IMR-90 (cell line): ENCODE data around the gene OTOR. TPM values are rescaled to one million over a fixed set of nuclear protein-coding genes. Genes with fewer than 3 reads are reported as not detected.

Experiments used
- ATAC-seq: fragments of 200-7000 bp; cut with Tn5 transposase; 2 replicates; pipeline ENCODE4 v1.9.1; 2020; ENCODE audit warnings: low read depth, mild to moderate bottlenecking, moderate library complexity
- BruUV-seq: library from RNA; stranded (reverse); fragments of 400-500 nt; replicated peaks from 2 replicates; lab custom pipeline; 2021; lab: Mats Ljungman, UMichigan
- CTCF ChIA-PET: fragments of 300-600 bp; formaldehyde crosslinking; extraction: SDS; loops from one replicate; lab custom pipeline; 2021; ENCODE audit warnings: antibody characterized with exemption; lab: Yijun Ruan, JAX
- POLR2A ChIA-PET: fragments of 300-600 bp; sonication (Branson Sonifier 250); formaldehyde crosslinking; loops from one replicate; lab custom pipeline; 2022; ENCODE audit warnings: antibody characterized with exemption; ENCODE audit not compliant: unreplicated experiment; lab: Charles Lee
- DNase-seq: peaks from one replicate; pipeline ENCODE4 v3.0.0; 2013
- H2AFZ ChIP-seq: replicated peaks from 2 replicates; pipeline ENCODE3; 2013; ENCODE audit warnings: low read length, mild to moderate bottlenecking; ENCODE audit not compliant: poor library complexity
- H2AK5ac ChIP-seq: 2 replicates; pipeline ENCODE4 v1.6.1; 2013; ENCODE audit warnings: low read depth, low read length, inconsistent platforms
- H2AK9ac ChIP-seq: replicated peaks from 2 replicates; pipeline ENCODE3; 2013; ENCODE audit warnings: mild to moderate bottlenecking, low read depth, low read length, moderate library complexity; ENCODE audit not compliant: poor library complexity
- H2BK120ac ChIP-seq: 2 replicates; pipeline ENCODE4 v1.6.1; 2013; ENCODE audit warnings: low read depth, low read length, inconsistent platforms
- H2BK15ac ChIP-seq: 3 replicates; pipeline ENCODE4 v1.6.1; 2013; ENCODE audit warnings: low read depth, low read length, inconsistent platforms
- H2BK20ac ChIP-seq: 2 replicates; pipeline ENCODE4 v1.6.1; 2013; ENCODE audit warnings: low read depth, mild to moderate bottlenecking, inconsistent platforms, low read length, moderate library complexity
- H2BK5ac ChIP-seq: 2 replicates; pipeline ENCODE4 v1.6.1; 2013; ENCODE audit warnings: mild to moderate bottlenecking, low read depth, low read length, inconsistent platforms; ENCODE audit not compliant: poor library complexity, severe bottlenecking
- H3K14ac ChIP-seq: replicated peaks from 2 replicates; pipeline ENCODE4 v1.6.1; 2013; ENCODE audit warnings: low read depth, low read length, inconsistent platforms
- H3K18ac ChIP-seq: 2 replicates; pipeline ENCODE4 v1.6.1; 2013; ENCODE audit warnings: low read depth, low read length, control low read depth
- H3K23ac ChIP-seq: 2 replicates; pipeline ENCODE4 v1.6.1; 2013; ENCODE audit warnings: low read depth, low read length, inconsistent platforms
- H3K27ac ChIP-seq: 2 replicates; pipeline ENCODE4 v1.5.1; 2013; ENCODE audit warnings: mild to moderate bottlenecking, control low read depth, low read length; ENCODE audit not compliant: insufficient read depth
- H3K27me3 ChIP-seq: 2 replicates; pipeline ENCODE4 v1.6.1; 2013; ENCODE audit warnings: low read length; ENCODE audit not compliant: control insufficient read depth, insufficient read depth
- H3K36me3 ChIP-seq: 2 replicates; pipeline ENCODE4 v1.6.1; 2013; ENCODE audit warnings: low read length, mixed read lengths; ENCODE audit not compliant: control insufficient read depth, insufficient read depth
- H3K4ac ChIP-seq: 2 replicates; pipeline ENCODE4 v1.6.1; 2013; ENCODE audit warnings: low read depth, low read length, inconsistent platforms
- H3K4me1 ChIP-seq: 2 replicates; pipeline ENCODE4 v1.6.1; 2013; ENCODE audit warnings: low read length, mixed read lengths; ENCODE audit not compliant: control insufficient read depth, insufficient read depth
- H3K4me2 ChIP-seq: 2 replicates; pipeline ENCODE4 v1.6.1; 2013; ENCODE audit warnings: low read depth, mild to moderate bottlenecking, control low read depth, low read length, moderate library complexity
- H3K4me3 ChIP-seq: 2 replicates; pipeline ENCODE4 v1.5.1; 2013; ENCODE audit warnings: low read depth, mild to moderate bottlenecking, control low read depth, low read length, moderate library complexity; ENCODE audit not compliant: insufficient read depth
- H3K56ac ChIP-seq: 2 replicates; pipeline ENCODE4 v1.6.1; 2013; ENCODE audit warnings: low read length, inconsistent platforms; ENCODE audit not compliant: insufficient read depth; ENCODE audit errors: extremely low read depth
- H3K79me1 ChIP-seq, 2 experiments: 2 replicates each; pipeline ENCODE4 v1.6.1; 2013; ENCODE audit warnings: low read length in 2 of 2, inconsistent platforms in 1 of 2, low read depth in 1 of 2
- H3K9ac ChIP-seq: 2 replicates; pipeline ENCODE4 v1.6.1; 2013; ENCODE audit warnings: low read depth, low read length, control low read depth
- H3K9me1 ChIP-seq: 2 replicates; pipeline ENCODE4 v1.6.1; 2013; ENCODE audit warnings: low read length, inconsistent platforms; ENCODE audit not compliant: insufficient read depth
- H3K9me3 ChIP-seq: 2 replicates; pipeline ENCODE4 v1.6.1; 2013; ENCODE audit warnings: low read length; ENCODE audit not compliant: control insufficient read depth, insufficient read depth
- H4K20me1 ChIP-seq: 2 replicates; pipeline ENCODE4 v1.6.1; 2013; ENCODE audit warnings: low read length, inconsistent platforms; ENCODE audit not compliant: insufficient read depth
- H4K5ac ChIP-seq: 2 replicates; pipeline ENCODE4 v1.6.1; 2013; ENCODE audit warnings: mild to moderate bottlenecking, low read depth, low read length, control low read depth
- H4K8ac ChIP-seq, 2 experiments: 2 replicates each; pipeline ENCODE4 v1.6.1; 2013; ENCODE audit warnings: low read depth in 2 of 2, low read length in 2 of 2, control low read depth in 1 of 2, inconsistent platforms in 1 of 2
- H4K91ac ChIP-seq: 2 replicates; pipeline ENCODE4 v1.6.1; 2013; ENCODE audit warnings: low read depth, low read length, inconsistent platforms; ENCODE audit not compliant: insufficient read depth
- NFE2L2 ChIP-seq: fragments of 150-350 bp; IDR thresholded peaks from 2 replicates; pipeline ENCODE4 v1.6.1; 2016; ENCODE audit warnings: low read depth, mild to moderate bottlenecking, low read length
- POLR2A ChIP-seq: IDR thresholded peaks from 2 replicates; pipeline ENCODE4 v1.6.1; 2012; ENCODE audit warnings: mild to moderate bottlenecking, low read depth, low read length
- RAD21 ChIP-seq: IDR thresholded peaks from 2 replicates; pipeline ENCODE4 v1.6.1; 2012; ENCODE audit warnings: low read length, improper control_type of control experiment
- RFX5 ChIP-seq: IDR thresholded peaks from 2 replicates; pipeline ENCODE4 v1.8.0; 2012; ENCODE audit warnings: low read depth, mild to moderate bottlenecking, low read length, moderate library complexity
- SMC3 ChIP-seq: fragments of 150-350 bp; IDR thresholded peaks from 2 replicates; pipeline ENCODE4 v1.6.1; 2016; ENCODE audit warnings: low read depth, mild to moderate bottlenecking, antibody characterized with exemption, low read length, moderate library complexity
- WGBS, 2 experiments: methylation state at CpG; one replicate each; pipeline versions ENCODE4 v1.1.5 to v1.1.7; 2013; ENCODE audit warnings: missing lambda C conversion rate in 2 of 2; ENCODE audit not compliant: insufficient read length in 1 of 2; ENCODE audit errors: extremely low coverage in 2 of 2; 5-methylcytosine and 5-hydroxymethylcytosine counted together
- dilution Hi-C: fragments of 300-500 bp; cut with HindIII; formaldehyde crosslinking; loops from one replicate; pipeline ENCODE4 v1.14.3; 2018; ENCODE audit warnings: low sequenced_read_pairs; ENCODE audit not compliant: unreplicated experiment
- in situ Hi-C: fragments of 300-500 bp; cut with MboI; formaldehyde crosslinking; loops from 3 replicates; pipeline ENCODE4 v1.14.3; 2019; ENCODE audit warnings: low sequenced_read_pairs, inconsistent platforms, mixed read lengths
- intact Hi-C: fragments of 100-400 bp; cut with micrococcal nuclease; formaldehyde crosslinking; loops from 2 replicates; pipeline ENCODE4 v1.10.0; 2022
- polyA plus RNA-seq, 3 experiments: library from polyadenylated mRNA; depleted of rRNA; stranded (reverse); fragments of >200 nt; gene quantifications; 2 replicates each; pipeline ENCODE4 v1.2.3, GENCODE V29; 2012; ENCODE audit warnings: low replicate concordance in 1 of 3
- total RNA-seq: library from RNA; depleted of rRNA; stranded (reverse); fragments of >200 nt; gene quantifications from 2 replicates; pipeline ENCODE4 v1.2.3, GENCODE V29; 2012
- TF ChIP-seq, protein P1 (sequence below): conservative IDR thresholded peaks from 2 replicates; pipeline ENCODE4 v1.5.1; 2012; ENCODE audit warnings: mild to moderate bottlenecking, low read depth, low read length, improper control_type of control experiment

OTOR gene
- total and polyA plus RNA-seq, 2 of the 4 experiments (the other 2 are of a cell fraction): not detected

DNA sequence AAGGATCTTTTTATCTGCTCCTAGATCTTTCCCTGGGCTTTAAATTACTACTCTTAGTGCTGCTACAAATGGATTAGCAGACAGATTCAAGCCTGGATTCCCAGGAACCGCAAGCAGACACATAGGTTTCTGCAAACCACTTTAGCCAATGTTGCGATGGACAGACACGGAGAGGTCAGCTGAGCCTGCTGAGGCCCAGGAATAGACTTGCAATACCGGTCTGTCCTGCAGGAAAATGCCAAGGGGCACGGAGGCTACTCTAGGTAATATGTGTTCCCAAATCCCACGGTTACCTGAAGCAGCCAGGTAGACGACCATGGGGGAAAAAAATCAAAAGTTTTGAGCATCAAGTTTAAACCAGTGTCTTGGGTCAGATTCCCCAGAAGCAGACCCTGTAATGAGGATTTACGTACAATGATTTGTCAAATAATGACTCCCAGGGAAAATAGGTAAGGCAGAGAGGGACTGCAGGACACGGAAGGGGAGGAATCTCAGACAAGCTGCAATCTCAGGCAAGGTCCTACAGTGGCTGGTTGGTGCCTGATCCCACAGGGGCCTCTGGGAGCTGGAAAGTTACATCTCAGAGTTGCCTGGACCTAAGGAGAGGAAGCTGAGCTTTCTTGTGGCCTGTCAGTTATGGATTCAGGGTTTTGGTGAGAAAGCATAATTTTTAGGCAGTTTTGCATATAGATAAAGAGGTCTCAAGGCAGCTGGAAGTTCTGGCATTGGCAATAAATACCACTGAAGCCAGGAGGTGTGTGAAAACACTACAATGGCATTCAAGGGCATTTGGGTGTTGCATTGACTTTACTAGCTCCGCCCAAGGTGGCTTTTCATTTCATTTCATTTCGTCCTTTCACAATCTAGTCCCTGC lies 12.5 kb downstream of the OTOR start:
- Histone ChIP-seq H3K27me3 (peaks cover 2% of the 10 kb centered on the region), H3K9me3 (no peaks in the 10 kb centered on the region), H3K14ac (no peak overlapping the region), H2BK15ac (no peak overlapping the region), H4K91ac (no peak overlapping the region), H3K9ac (no peak overlapping the region), H2AK5ac (no peak overlapping the region), H3K56ac (no peak overlapping the region), H3K4me1 (no peaks in the 10 kb centered on the region), H3K27ac (no peak overlapping the region), H3K79me1 (no peaks in the 10 kb centered on the region), H3K23ac (no peak overlapping the region), H3K9me1 (no peaks in the 10 kb centered on the region), H2AFZ (peak overlapping the region; percentile 45), H3K36me3 (no peaks in the 10 kb centered on the region), H4K8ac (no peak overlapping the region), H3K4me2 (no peak overlapping the region), H2AK9ac (no peak overlapping the region), H2BK20ac (no peak overlapping the region), H4K5ac (no peak overlapping the region), H3K4me3 (no peak overlapping the region), H2BK120ac (no peak overlapping the region), H2BK5ac (no peak overlapping the region), H3K4ac (no peak overlapping the region), H3K18ac (no peak overlapping the region), H4K20me1 (no peaks in the 10 kb centered on the region)
- BruUV-seq: no TSS peak
- in situ Hi-C loops: no loop called here
- POLR2A ChIA-PET: no interaction called here
- CTCF ChIA-PET: interaction anchor here (0.8 to 1.4 kb wide), 3 partner anchors 9 to 745 kb away, joined by 3 to 5 read pairs (median 4); partner anchors contain the start of gene OTOR
- intact Hi-C loops: loop anchor here (1.0 kb wide), 1 partner anchor 242 kb away; no protein-coding TSS in a partner anchor
- TF ChIP-seq, protein P1, sequence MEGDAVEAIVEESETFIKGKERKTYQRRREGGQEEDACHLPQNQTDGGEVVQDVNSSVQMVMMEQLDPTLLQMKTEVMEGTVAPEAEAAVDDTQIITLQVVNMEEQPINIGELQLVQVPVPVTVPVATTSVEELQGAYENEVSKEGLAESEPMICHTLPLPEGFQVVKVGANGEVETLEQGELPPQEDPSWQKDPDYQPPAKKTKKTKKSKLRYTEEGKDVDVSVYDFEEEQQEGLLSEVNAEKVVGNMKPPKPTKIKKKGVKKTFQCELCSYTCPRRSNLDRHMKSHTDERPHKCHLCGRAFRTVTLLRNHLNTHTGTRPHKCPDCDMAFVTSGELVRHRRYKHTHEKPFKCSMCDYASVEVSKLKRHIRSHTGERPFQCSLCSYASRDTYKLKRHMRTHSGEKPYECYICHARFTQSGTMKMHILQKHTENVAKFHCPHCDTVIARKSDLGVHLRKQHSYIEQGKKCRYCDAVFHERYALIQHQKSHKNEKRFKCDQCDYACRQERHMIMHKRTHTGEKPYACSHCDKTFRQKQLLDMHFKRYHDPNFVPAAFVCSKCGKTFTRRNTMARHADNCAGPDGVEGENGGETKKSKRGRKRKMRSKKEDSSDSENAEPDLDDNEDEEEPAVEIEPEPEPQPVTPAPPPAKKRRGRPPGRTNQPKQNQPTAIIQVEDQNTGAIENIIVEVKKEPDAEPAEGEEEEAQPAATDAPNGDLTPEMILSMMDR: no peak
- TF ChIP-seq POLR2A (no peak), SMC3 (no peak), NFE2L2 (no peak), RFX5 (no peak), RAD21 (no peak)
- no peak for ATAC-seq
- 48% methylated on average over 4 of the region's 11 CpGs; no CpG with 5 or more reads in 1 of the 2 experiments for WGBS, 2 experiments
- dilution Hi-C loops: no loop called here
- no peak for DNase-seq
